ENCODE results near the gene BCOR.

The BCOR gene

DNA sequence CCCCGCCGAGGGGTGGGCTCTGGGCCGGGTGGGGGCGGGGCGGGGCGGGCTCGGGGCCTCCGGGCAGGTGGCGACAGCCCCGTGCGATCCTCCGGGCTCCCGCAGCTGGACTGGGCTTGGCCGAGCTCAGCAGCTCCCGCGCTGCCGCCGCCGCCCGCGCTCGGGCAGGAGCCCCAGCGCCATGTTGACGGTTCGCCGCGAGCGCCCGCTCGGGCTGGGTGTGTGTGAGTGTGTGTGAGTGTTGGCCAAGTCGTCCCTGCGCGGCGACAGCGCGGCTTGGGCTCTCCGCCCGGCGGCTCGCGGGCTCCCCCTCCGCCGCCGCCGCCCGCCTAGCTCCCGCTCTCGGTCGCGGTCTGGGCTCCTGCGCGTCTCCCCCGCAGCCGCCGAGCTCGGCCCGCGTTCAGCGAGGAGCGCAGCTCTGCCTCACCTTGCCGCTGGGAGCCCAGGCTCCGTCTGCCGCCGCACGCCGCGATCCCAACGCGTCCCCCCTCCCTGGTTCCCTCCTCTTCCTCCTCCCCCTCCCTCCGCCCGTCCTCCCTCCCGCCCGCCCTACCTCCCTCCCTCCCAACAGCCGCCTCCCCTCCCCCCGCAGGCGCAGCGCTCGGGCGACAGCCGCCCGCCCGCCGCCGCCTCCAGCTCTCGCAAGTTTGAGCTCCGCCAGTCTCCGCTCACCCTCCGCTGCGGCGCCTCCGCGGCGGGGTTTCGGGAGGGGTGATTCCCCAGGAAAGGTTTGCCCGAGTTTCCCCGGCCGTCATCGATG, at the start of gene BCOR:
Gene BCOR (minus strand): TSS at position 455 of the 760 bp plus-strand sequence. CDS start 20,029 bp downstream, outside the sequence.
- DNase-seq, result no peak

GRCh38 chrX:40147126-40147952, 49.6 kb upstream of the BCOR start:
- DNase-seq, result no peak

GRCh38 chrX:40146262-40147125, 48.7 kb upstream of the BCOR start:
- no peak for DNase-seq

- DNase-seq, result no peak
Observed at GRCh38 chrX:40145923-40146261, 48.1 kb upstream of the BCOR start.

DNA sequence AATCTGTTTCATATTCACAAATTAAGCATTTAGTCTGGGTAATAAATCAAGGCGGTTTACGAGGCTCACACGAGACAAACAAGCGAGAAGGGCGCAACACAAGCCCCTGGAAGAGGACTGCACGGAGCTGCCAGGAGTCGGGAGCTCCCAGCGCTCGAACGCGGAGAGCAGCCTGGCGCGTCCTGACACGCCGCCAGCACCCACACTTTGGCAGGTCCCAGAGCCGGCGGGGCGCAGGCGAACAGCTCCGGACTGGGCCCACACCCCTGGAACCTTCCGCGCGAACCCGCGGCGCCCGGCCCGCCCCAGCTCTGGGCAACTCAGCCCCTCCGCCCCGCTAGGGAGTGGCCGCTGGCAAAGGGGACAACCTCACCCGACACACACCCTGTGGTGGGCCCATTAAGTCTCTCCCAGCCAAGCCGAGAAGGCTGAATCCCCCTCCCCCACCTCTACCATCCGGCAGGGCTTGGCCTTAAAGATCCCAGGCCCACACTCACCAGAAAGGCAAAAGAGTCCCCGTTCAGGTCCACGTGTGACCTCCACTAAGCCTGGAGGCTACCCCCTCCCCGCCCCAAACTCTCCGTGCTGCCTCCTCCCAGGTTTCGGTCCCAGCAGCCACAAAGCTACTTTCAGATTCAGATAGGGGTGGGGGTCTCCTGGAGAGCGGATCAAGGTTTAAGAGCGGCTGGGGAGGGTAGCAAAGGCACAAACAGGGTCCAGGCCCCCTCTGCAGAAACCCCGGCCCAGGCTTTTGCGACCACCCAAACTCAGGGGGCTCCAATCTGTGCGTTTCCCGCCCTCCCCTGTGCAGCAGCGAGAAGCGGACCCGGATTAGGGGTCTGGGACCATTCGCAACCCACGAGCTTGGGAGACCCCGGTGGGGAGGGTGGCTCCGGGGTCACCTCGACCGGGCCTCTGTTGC, 47.5 kb upstream of the BCOR start:
- no peak for DNase-seq

GRCh38 chrX:40144576-40144975, 46.8 kb upstream of the BCOR start:
- DNase-seq, result no peak

GRCh38 chrX:40143987-40144386, 46.2 kb upstream of the BCOR start:
- no peak for DNase-seq

DNA sequence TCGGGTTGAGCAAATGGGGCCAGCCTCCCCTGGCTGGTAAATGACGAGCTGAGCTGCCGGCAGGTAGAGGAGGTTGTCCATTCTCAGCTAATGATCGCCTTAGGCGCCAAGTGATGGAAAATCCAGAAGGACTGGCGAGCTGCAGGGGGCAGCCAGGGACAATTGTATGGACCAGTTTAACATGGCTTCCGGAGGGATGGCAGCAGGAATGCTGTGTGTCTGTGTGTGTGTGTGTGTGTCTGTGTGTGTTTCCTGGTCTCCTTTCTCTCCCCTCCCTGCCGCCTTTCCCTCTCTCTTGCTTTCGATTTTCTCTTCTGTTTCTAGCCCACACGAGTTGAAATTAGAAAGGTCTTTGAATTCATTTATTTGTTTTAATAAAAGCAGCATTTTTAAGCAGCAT, 45.2 kb upstream of the BCOR start:
- no peak for DNase-seq

GRCh38 chrX:40142417-40142816, 44.7 kb upstream of the BCOR start:
- no peak for DNase-seq

- DNase-seq, result no peak
Observed at GRCh38 chrX:40140706-40141499, 43.1 kb upstream of the BCOR start.

- no peak for DNase-seq
Observed at GRCh38 chrX:40132751-40133150, 35.0 kb upstream of the BCOR start.

DNA sequence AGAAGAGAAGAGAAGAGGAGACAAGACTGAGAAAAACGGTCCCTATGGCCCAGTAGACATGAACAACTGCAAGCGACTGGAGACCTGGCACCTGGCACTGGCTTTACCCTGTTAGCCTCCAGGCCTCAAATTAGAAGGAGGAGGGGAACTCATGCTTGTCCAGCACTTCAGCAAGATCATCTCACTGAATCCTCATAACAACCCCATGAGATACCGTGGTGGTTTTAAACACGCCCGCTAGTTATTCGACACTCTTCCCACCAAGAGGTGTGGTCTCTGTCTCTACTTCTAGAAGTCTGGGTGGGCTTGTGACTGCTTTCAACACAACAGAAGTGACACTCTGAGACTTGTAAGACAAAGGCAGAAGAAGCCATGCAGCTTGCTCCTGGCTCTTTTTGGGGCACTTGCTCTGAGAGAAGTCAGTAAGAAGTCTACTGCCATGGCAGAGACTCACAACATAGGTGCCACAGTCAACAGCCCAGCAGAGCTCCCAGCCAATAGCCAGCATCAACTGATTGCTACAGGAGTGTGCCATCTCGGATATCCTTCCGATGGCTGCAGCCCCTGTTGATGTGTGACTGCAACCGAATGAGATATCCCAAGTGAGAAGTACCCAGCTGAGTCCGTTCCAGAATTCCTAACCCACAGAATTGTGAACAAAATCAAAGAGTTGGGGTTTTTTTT, 34.0 kb upstream of the BCOR start:
- DNase-seq, result no peak

- DNase-seq, result no peak
Observed at GRCh38 chrX:40130207-40130606, 32.4 kb upstream of the BCOR start.

GRCh38 chrX:40127052-40127451, 29.3 kb upstream of the BCOR start:
- DNase-seq, result no peak

GRCh38 chrX:40122487-40122886, 24.7 kb upstream of the BCOR start:
- DNase-seq, result no peak

DNA sequence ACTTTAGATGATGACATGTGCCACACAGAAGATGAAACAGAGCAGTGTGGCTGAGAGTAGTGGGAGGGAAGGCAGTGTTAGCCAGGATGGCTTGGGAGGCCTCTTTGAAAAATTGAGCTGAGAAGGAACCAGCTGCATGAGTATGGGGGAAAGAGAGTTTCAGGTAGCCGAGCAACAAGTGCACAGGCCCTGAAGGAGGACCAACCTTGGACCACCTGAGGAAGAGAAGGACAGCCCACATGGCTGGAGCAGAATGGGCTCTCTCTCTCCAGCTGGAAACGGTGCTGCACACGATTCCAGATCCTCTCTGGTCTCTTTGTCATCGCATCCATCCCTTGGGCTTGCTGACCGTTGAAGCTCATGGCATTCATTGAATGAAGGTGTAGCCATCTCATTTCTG, 23.9 kb upstream of the BCOR start:
- DNase-seq, result no peak

GRCh38 chrX:40120838-40121580, 23.3 kb upstream of the BCOR start:
- no peak for DNase-seq

DNA sequence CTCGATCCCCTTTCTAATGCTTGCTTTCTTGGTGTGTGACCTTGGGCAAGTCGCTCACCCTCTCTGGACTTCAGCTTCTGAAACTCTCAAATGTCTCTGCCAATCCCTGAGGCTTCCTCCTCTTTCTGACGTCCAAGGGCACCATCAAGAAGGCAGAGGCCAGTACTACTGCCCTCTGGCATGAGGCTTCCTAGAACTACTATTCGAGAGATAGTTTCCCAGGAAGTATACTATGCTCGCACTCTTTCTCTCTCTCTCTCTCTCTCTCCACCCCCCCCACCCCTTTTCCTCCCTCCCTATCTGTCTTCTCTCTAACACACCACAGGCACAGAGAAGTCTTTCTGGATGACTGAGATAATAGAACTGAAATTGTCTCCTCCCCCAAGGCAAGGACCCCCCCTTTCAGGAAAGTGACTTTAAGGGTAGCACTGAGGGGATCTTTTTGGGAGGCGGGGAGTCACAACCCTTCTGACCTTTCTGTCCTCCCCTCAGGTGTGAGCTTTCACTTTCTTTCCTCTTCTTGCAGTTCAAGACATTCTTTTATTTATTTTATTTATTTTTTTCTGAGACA, 20.0 kb upstream of the BCOR start:
- no peak for DNase-seq

- no peak for DNase-seq
Observed at GRCh38 chrX:40116925-40117324, 19.2 kb upstream of the BCOR start.

DNA sequence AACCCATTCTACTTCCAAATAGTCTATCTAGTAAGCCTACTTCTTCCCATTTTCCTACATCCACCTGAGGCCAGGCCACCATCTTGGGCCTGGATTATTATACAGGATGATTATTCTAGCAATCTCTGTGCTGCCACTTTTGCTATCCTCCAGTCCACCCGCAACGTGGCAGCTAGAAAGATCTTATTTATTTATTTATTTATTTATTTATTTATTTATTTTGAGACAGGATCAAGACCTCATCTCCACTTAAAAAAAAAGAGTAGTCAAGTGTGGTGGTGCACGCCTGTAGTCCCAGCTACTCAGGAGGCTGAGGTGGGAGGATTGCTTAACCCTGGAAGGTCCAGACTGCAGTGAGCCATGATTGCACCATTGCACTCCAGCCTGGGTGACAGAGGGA, 15.2 kb upstream of the BCOR start:
- no peak for DNase-seq
